ENCODE measurements around the gene CCNF.
A peak's percentile ranks its signal among the peaks of the same experiment; 100 is the strongest.

CCNF gene

DNA sequence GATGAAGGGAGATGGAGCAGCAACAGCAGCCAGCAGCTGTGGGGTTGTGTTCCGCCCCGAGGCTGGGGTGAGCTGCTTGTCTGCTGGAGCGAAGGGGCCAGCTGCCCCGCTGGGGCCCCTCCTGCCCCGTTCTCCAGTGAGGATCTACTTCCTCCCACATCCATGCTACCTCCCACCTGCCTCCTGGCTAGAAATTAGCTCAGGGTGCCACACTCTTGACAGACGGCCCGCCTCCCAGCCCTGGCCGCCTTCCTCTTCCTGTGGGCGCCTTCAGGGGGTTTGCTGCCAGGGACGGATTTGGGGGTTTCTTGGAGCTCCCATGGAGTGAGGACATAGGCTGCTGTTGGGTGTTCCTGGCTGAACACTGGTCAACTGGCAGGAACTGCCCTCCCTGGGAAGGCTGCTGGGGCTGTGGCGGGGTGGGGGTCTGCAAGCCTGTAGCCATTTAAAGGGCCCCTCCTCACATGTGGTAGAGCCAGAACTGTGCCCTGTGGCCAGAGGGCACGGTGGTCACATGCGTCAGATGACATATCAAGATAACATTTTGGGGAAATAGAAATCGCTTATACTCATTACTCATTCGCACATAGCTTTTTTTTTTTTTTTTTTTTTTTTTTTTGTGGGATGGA lies 58.8 kb downstream of the CCNF start:
- no peak for DNase-seq

DNA sequence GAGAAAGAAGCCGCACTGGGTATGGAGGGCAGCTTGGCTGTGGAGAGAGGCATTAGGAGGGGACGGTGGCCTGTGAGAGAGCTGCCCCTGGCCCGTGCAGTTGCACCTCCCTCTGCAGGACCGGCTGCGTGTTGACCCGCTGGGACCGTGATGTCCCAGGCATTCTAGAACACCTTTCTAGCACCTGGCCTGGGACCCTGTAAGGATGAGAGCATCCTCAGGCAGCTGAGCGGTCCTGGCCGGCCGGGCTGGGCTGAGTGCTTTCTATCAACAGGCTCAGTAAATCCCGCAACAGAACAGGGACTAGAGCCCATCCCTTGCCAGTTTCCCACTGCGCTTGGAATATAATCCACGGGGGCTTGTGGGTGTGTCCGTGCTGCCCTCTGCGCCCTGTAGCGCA lies 60.3 kb downstream of the CCNF start:
- no peak for DNase-seq

DNA sequence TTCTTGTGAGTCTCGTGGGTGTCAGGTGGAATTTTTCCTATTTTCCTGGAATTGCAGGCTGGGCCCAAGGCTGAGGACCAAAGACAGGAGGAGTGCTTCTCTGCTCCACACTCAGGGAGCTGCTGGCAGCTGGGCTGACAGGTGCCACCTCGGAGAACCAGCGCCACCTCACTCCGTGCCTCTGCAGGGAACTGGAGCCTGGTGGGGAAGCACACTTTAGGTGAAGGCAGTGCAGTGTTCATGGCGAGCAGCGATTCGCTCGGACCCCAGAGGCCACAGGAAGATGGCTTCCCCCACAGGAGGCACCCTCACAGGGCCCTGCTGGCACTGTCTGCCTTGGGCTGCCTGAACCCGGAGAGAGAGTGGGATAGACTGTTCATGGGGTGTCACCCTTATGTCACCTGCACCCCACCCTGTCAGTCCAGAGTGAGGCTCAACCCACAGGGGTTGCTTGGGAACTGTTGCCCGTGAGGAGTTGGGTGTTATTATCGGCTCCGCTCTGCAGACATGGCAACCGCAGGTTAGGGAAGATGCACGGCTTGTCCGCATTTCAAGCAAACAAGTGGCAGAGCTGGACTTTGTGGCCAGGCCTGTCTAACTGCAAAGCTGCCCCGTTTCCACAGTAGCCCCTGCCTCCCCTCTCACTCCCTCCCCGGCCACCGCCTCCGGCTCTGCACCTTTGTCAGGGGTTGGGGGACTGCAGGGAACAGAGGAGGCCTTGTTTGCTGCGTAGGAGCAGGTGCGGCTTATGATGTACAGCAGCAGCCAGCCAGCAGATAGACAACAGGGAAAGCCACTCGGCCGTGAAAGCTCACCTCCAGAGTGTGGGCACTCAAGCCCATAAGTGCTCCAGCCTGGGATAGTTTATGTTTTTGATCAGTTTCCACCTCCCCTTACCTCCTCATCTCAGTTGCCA lies 61.2 kb downstream of the CCNF start:
- DNase-seq = peak; percentile 59

DNA sequence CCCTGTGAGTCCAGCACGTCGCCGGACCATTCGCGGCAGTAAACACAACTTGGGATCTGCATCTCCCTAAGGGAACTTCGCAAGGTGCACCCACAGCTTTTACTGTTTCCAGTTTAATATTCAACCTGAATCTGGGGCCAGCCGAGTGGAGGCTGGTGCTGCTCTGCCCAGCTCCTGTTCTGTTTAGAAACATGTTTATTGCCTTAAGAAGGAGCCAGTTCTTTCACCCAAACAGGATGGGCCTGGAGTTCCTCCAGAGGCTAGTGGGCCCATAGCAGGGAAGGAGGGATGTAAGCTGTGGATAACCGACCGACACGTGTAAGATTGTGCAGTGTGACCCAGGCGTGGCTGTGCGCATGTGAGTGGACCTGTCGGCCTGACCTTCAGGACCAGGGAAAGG lies 63.0 kb downstream of the CCNF start:
- no peak for DNase-seq

DNA sequence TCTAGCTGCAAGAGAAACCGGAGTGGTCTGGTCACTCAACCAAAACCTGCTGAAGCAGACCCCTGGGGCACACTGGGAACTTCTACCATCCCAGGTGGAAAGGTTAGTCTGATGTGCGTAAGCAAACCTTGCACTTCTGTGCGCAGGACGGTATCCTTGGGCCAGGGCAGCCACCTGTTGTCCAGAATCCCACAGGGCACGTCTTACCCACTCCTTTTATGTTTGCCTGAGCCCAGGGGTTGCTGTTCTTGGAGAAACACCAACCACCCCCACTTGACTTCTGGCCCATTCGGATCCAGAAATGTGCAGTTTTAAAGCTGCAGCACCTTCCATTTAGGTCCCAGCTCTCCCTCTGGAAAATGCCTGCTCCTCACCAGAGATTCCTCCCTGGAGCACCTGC lies 64.4 kb downstream of the CCNF start:
- DNase-seq = no peak

DNA sequence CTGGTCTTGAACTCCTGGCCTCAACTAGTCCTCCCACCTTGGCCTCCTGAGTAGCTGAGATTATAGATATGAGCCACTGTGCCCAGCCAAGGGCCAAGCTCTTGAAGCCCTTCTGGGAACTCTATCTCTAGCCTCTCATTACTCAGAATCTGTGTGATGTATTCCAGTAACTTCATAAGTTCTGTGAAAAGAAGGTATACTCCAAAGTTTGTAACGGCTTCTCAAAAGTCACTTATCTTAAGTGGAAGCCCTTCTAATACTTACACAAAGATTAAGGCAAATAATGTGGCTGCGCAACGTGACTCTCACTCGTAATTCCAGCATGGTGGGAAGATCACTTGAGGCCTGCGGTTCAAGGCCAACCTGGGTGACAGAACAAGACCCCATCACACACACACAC lies 65.4 kb downstream of the CCNF start:
- DNase-seq = no peak

DNA sequence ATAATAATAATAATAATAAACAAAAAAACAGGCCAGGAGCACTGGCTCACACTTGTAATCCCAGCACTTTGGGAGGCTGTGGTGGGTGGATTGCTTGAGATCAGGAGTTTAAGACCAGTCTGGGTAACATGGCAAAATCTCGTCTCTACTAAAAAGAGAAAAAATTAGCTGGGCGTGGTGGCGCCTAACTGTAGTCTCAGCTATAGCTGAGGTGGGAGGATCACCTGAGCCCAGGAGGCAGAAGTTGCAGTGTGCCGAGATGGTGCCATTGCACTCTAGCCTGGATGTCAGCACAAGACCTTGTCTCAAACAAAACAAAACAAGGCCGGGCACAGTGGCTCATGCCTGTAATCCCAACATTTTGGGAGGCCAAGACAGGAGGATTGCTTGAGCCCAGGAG lies 65.8 kb downstream of the CCNF start:
- no peak for DNase-seq

DNA sequence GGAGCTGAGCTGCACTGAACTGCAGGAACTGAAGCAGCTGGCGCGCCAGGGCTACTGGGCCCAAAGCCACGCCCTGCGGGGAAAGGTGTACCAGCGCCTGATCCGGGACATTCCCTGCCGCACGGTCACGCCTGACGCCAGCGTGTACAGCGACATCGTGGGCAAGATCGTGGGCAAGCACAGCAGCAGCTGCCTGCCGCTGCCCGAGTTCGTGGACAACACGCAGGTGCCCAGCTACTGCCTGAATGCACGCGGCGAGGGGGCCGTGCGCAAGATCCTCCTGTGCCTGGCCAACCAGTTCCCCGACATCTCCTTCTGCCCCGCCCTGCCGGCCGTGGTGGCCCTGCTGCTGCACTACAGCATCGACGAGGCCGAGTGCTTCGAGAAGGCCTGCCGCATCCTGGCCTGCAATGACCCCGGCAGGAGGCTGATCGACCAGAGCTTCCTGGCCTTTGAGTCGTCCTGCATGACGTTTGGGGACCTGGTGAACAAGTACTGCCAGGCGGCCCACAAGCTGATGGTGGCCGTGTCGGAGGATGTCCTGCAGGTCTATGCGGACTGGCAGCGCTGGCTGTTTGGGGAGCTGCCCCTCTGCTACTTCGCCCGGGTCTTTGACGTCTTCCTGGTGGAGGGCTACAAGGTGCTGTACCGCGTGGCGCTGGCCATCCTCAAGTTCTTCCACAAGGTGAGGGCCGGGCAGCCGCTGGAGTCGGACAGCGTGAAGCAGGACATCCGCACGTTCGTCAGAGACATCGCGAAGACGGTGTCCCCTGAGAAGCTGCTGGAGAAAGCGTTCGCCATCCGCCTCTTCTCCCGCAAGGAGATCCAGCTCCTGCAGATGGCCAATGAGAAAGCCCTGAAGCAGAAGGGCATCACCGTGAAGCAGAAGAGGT lies 67.2 kb downstream of the CCNF start:
- DNase-seq = no peak

DNA sequence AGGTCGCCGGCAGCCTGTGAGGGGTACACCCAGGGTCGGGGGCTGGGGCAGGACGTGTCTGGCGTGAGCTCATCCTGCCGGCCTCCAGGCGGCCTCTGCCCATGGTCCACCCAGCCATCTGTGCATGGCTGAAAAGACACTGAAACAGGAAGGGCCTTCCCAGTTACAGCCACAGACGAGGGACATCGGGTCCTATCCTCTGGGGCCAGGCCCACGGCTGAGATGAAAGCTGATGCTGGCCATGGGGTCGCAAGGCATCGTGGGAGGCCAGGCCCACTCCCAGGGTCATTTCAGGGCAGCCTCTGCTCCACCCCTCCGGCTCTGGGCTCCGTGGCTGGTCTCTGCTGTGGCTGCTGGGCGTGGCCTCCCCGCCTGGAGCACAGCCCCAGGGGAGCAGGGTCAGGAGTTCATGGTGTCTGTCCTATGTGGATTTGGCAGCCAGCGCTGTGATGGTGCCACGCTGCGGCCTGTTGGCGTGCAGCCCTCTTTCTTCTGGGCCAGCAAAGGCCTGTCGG lies 67.9 kb downstream of the CCNF start:
- peak; percentile 43 for DNase-seq

DNA sequence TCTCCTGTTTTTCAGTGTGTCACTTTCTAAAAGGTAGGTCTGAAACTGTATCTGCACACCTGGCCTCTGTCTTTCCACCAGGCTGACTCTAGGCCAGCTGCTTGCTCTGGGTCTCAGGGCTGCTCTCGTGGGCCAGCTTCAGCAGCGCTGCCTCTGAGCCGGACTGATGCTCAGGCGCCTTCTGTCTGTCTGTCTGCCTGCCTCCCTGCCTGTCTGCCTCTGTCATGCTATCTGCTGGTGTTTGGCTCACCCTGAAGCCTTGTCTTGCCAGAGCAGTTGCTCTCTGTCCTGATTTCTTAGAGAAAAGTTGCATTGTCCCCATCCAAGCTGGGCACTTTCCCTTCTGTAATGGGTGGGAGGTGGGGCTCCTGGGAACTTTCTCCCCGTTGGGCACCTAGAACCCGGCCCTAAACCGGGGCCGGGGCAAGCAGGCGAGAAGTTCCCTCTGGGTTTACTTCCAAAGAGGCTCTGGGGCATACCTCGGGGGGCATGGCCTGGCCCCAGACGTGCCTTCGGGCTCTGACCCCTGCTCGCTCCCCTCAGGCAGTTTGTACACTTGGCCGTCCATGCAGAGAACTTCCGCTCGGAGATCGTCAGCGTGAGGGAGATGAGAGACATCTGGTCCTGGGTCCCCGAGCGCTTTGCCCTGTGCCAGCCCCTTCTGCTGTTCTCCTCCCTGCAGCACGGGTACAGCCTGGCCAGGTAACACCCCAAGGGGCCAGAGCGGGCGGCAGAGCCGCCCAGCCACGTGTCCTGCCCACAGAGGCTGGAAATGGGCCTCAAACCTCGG lies 68.6 kb downstream of the CCNF start:
- no peak for DNase-seq

DNA sequence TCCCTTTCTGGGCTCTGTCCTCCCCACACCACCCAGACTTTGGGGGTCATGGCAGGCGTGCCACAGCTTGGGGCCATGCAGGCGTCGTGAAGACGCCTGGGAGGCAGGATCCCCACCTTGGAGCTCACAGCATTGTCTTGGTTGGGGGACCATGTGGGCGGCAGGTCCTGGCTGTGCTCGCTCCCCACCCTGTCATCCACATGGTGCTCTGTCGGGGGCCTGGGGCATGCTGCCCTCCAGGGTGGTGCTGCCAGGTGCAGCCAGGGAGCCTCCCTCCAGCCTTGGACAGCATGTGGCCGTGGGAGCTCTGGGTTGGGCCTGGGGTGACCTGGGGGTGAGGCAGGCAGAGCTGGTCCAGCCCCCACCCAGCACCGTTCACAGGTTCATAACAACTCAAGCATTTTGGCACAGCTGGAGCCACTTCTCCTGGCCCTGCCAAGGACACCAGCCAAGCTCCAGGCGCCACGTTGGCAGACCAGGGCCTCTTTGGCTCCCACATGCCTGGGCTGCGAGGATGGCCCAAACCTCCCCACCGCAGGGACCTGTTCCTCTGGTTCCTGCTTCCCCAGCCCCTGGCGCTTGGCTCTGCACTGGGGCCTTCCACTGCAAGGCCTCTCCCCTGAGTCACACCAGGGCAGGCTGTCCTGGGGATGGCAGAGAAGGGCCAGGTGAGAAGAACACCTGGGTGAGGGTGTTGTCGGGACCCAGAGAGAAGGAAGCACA lies 69.4 kb downstream of the CCNF start:
- DNase-seq = no peak

DNA sequence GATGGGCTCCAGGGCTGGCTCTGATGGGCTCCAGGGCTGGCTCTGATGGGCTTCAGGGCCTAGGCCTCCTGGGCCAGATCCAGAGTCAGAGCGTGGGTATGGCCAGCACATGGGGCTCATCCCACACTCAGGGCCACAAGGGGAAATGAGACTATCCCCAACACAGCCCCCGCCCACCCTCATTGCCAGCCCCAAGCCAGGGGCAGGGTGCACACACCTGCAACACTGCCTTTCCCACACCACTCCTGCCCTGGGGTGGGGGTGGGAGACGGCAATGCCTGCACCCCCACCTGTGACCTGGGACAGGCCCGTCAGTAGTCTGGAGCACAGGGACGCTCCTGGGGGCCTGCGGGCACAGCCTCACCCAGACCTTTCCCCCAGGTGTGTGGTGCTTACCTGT lies 70.2 kb downstream of the CCNF start:
- DNase-seq = no peak

DNA sequence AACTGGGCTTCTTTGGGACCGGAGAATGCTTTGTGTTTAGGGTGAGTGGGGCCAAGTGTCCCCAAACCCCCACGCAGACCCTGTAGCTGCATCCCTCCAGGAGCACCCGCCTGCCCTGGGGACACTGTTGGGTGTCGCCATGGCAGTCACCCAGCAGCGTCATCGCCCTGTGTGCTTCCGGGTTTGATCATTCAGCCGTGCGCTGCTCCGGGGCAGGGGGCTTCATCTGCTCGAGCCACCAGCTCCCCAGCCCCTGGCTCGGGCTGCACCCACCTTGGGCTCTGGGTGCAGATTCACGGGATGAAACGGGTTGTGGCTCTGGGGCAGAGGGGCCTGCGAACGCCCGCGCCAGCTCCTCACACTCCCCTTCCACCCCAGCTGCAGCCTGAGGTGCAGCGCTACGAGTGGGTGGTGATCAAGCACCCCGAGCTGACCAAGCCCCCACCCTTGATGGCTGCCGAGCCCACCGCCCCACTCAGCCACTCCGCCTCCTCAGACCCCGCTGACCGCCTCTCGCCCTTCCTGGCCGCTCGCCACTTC lies 70.7 kb downstream of the CCNF start:
- no peak for DNase-seq

DNA sequence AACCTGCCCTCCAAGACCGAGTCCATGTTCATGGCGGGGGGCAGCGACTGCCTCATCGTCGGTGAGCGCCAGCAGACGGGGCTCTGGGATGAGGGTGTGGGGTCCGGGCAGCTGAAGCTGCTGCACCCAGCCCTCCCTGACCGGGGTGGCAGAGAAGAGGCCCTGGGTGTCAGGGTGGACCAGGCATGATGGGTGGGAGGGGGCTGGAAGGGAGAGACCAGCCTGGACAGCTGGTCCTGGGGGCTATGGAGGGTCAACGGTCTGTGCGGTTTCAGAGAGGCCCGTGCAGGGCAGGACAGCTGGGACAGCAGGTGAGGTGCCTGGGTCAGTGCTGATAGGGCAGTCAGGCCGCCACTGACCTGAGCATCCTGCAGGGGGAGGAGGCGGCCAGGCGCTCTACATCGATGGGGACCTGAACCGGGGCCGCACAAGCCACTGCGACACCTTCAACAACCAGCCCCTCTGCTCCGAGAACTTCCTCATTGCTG lies 71.2 kb downstream of the CCNF start:
- no peak for DNase-seq

DNA sequence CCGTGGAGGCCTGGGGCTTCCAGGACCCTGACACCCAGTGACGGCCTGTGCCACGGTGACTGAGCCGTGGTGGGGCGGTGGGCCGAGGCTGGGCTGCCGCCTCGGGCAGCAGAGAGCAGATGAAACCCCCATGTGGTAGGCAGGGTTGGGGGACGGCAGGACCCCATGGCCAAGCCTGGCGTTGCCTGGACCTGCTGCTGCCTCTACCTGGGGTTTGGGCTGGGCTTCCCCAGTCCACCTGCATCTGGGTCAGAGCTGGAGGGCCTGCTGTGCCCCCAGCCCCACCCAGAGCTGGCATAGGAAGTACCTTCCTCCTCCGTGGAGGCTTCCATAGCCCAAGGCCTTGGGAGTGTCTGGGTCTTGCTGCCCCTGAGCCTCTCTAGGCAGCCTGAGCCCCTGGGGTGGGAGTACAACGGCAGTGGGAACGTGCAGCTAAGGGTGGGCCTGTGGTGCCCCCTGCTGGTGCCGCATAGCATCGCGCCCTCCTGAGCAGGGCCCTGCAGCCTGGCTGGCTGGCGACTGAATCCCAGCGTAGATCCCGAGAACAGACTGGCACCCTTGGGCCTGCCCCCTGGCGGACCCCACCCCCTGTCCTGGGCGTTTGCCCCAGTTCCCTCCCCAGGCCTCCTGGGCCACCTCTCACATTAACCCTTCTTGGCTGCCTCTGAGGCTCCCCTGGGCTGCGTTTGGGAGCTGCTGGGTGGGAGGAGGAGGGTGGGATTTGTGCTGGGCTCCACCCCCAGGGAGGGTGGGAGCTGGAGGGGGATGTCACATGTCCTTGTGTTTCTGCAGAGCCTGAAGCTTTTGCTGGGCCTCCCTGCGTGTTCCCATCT lies 71.9 kb downstream of the CCNF start:
- DNase-seq = peak; percentile 80

DNA sequence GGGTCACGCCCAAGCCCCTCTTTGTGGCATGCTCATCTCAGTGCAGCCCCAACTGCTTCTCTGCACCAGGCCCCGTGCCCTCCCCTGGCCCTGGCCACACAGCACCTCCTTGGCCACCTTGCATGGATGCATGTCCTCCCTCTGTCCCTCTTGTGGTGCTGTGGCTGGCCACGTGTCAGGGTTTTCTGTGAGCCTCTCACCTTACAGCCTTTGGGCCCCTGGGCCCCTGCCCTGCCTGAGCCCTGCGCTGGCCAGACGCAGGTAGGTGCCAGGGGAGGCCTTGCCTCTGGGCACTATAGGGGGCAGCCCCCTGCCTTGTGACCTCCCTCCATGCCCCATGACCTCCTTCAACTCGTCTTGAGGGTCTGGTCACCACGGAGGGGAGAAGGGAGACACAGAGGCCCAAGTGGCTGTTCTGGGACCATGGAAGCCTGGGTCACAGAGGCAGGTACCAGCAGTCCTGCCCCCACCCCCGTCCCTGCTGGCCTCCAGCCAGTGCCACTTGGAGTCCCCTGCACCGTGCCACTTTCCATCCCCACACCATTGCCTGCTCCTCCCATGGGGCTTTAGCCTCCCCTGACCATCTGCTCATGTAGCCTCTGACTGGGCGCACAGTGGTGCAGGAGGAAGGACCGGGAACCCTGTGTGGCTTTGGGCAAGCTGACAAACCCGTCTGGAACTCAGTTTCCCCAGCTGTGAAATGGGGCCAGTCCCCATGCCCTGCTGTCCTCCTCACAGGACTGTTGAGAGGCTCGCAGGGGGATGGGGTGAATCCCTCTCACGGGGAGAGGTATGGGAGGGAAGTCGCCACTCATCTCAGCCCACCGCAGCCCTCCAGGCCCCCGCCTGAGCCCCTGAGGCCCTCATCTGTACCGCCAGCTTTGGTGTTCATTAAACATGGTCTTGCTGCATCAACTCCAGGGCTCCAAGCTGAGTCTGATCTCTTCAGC lies 73.0 kb downstream of the CCNF start:
- no peak for DNase-seq

DNA sequence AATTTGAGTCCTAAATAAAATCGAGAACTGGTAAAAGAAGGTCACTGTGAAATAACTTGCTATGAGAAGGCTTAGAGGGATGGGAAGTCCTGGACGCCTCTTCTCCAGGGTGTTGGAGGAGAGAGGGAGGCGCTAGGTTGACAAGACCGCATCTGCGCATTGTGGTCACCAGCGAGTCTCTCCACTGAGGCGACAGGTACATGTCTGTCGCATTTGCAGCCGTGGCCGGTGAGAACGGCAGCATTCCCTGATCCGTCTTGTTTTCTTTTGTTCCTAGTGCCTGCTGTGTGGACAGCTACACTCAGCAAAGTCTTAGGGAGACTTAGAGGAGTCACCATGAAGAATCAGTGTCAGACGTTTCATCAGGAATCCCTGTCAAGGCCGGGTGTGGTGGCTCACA lies 76.4 kb downstream of the CCNF start:
- no peak for DNase-seq

DNA sequence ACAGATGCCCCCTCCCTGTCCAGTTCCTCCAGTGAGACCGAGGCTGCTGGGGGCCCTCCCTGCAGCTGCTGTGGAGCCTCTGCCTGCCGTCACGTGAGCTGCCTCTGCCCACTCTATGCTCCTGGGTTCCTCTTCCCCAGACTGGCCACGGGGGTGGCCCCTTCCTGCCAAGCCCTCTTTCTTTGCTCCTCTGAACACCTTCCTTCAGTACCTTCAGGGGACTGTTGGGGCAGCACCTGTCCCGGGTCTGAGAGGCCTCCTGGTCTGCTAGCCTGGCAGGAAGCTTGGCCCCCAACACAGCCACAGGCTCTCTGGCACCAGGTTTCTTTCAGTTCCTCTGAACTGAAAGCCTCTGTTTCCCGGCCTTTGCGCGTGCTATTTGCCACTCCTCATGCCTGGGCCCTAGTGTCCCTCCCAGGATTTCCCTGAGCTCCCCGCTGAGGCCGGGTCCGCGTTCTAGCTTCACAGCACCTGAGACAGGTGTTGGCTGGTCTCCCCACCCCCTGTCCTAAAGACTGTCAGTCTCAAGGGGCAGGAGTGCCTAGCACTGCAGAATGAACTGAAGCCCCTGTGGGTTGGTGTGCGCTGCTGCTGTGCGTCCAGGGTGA lies 77.9 kb downstream of the CCNF start:
- no peak for DNase-seq

DNA sequence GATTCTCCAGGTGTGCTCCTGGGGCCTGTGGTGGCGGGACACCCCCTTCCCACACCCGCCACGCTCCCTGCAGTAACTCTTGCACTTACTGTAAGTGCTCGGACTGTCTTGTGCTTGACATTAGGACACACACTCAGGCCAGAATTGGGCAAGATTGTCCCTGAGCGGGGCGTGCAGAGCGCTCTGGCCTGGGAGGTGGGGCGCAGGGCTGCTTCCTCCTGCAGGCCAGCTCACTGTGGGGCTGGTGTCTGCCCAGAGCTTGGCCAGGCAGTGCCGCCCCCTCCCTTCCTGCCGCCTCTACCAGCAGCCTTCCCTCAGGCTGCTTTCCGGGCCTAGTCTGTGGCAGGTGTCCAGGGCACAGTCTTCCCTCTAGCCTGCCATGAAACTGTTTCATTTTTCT lies 78.4 kb downstream of the CCNF start:
- DNase-seq = no peak
